Gastrocnemius medialis (tissue), 4 donors: Measurements from ENCODE around the gene WDR20. TPM values are rescaled to one million over a fixed set of nuclear protein-coding genes. Genes with fewer than 3 reads are reported as not detected.

Source experiments
- ATAC-seq, 2 donors: fragments of 150-250 bp; one replicate each; pipeline ENCODE4 v1.9.1; 2016
- DNase-seq, 2 donors: peaks; one replicate each; pipeline ENCODE4 v3.0.0-alpha.2; 2019
- H3K27ac ChIP-seq, 4 donors: fragments of 200-600 bp; sonication (generic); 1 replicate in 1 of 4; 2 replicates in 3 of 4; pipeline ENCODE4 v1.5.1; 2016 to 2018; ENCODE audit warnings: mild to moderate bottlenecking in 2 of 4, moderate library complexity in 1 of 4
- H3K27me3 ChIP-seq, 3 donors: fragments of 200-600 bp; sonication (generic) in 2 of 3; 1 replicate in 1 of 3; 2 replicates in 2 of 3; pipeline versions ENCODE4 v1.5.1 to v1.6.0; 2016 to 2019; ENCODE audit warnings: mild to moderate bottlenecking in 1 of 3, moderate library complexity in 1 of 3
- H3K36me3 ChIP-seq, 2 donors: fragments of 200-600 bp; sonication (generic) in 1 of 2; one replicate each; pipeline ENCODE4 v1.5.1; 2017 to 2018
- H3K4me1 ChIP-seq, 2 donors: fragments of 200-600 bp; sonication (generic) in 1 of 2; one replicate each; pipeline ENCODE4 v1.5.1; 2016 to 2017; ENCODE audit warnings: mild to moderate bottlenecking in 2 of 2
- H3K4me3 ChIP-seq, 4 donors: fragments of 200-600 bp; sonication (generic) in 3 of 4; 1 replicate in 1 of 4; 2 replicates in 3 of 4; pipeline ENCODE4 v1.5.1; 2016 to 2019; ENCODE audit warnings: mild to moderate bottlenecking in 2 of 4
- H3K9me3 ChIP-seq, 3 donors: fragments of 200-600 bp; sonication (generic) in 2 of 3; 1 replicate in 1 of 3; 2 replicates in 2 of 3; pipeline ENCODE4 v1.5.1; 2016 to 2019
- POLR2A ChIP-seq, 2 donors: fragments of 450-650 bp; IDR thresholded peaks; one replicate each; pipeline ENCODE4 v1.6.1; 2017; ENCODE audit warnings: antibody characterized with exemption in 2 of 2, mild to moderate bottlenecking in 2 of 2, moderate library complexity in 2 of 2
- in situ Hi-C, 4 donors: fragments of 200-750 bp; cut with MboI; loops; one replicate each; pipeline versions ENCODE4 v1.15.0 to v1.8.0; 2017; ENCODE audit warnings: low sequenced_read_pairs in 4 of 4
- intact Hi-C: fragments of 100-400 bp; cut with DNase I; formaldehyde crosslinking; loops from one replicate; pipeline ENCODE4 v1.15.1; 2023; ENCODE audit warnings: low total_unique reads
- total RNA-seq, 4 donors: library from RNA; depleted of rRNA; stranded (reverse); fragments of >200 nt; gene quantifications; one replicate each; pipeline versions ENCODE4 v1.1.0 to v1.2.3, GENCODE V29; 2016
- TF ChIP-seq, protein P1 (sequence below), 5 experiments: fragments of 450-650 bp in 3 of 5; fragments of 200-600 bp in 2 of 5; sonication (generic) in 2 of 5; IDR thresholded peaks in 4 of 5; conservative IDR thresholded peaks in 1 of 5; 1 replicate in 4 of 5; 2 replicates in 1 of 5; pipeline ENCODE4 v1.5.1; 2016 to 2019; ENCODE audit warnings: antibody characterized with exemption in 5 of 5, mild to moderate bottlenecking in 3 of 5, moderate library complexity in 3 of 5

WDR20 gene
- total RNA-seq, 4 donors from 2014 or later = 18.1 to 49.7 (median 21.0) TPM

GRCh38 chr14:102117852-102118251 is 21.8 kb upstream of the WDR20 start:
- Histone ChIP-seq H3K27me3 (no peaks in the 10 kb centered on the region), H3K27ac (no peak overlapping the region), H3K4me1 (no peaks in the 10 kb centered on the region), H3K9me3 (no peaks in the 10 kb centered on the region), H3K36me3 (no peaks in the 10 kb centered on the region), H3K4me3 (no peak overlapping the region)
- TF ChIP-seq, protein P1, sequence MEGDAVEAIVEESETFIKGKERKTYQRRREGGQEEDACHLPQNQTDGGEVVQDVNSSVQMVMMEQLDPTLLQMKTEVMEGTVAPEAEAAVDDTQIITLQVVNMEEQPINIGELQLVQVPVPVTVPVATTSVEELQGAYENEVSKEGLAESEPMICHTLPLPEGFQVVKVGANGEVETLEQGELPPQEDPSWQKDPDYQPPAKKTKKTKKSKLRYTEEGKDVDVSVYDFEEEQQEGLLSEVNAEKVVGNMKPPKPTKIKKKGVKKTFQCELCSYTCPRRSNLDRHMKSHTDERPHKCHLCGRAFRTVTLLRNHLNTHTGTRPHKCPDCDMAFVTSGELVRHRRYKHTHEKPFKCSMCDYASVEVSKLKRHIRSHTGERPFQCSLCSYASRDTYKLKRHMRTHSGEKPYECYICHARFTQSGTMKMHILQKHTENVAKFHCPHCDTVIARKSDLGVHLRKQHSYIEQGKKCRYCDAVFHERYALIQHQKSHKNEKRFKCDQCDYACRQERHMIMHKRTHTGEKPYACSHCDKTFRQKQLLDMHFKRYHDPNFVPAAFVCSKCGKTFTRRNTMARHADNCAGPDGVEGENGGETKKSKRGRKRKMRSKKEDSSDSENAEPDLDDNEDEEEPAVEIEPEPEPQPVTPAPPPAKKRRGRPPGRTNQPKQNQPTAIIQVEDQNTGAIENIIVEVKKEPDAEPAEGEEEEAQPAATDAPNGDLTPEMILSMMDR (IDR thresholded peaks at IDR 0.05 in 4 of 5, conservative IDR thresholded peaks at IDR 0.05 in 1 of 5) = no peak
- TF ChIP-seq POLR2A (IDR thresholded peaks at IDR 0.05) = no peak
- in situ Hi-C loops = no loop called here
- no peak for DNase-seq
- no peak for ATAC-seq
- intact Hi-C loops = no loop called here

DNA sequence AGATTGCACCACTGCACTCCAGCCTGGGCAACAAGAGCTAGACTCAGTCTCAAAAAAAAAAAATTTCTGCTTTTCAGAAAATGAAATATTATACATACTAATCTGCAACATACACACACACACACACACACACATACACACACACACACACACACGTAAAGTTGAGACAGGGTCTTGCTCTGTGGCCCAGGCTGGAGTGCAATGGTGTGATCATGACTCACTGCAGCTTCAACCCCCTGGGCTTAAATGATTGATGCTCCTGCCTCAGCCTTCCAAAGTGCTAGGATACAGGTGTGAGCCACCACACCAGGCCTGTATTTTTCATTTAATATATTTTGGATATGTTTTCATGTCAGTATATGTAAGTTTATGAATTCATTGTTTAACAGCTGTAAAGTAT is 18.8 kb upstream of the WDR20 start:
- Histone ChIP-seq H3K27ac (no peak overlapping the region), H3K4me3 (no peak overlapping the region), H3K9me3 (no peaks in the 10 kb centered on the region), H3K4me1 (no peaks in the 10 kb centered on the region), H3K27me3 (no peaks in the 10 kb centered on the region), H3K36me3 (no peaks in the 10 kb centered on the region)
- no peak for TF ChIP-seq POLR2A (IDR thresholded peaks at IDR 0.05)
- TF ChIP-seq, protein P1 (IDR thresholded peaks at IDR 0.05 in 4 of 5, conservative IDR thresholded peaks at IDR 0.05 in 1 of 5) = no peak
- intact Hi-C loops (no loop called here), in situ Hi-C loops (no loop called here)
- ATAC-seq (no peak), DNase-seq (no peak)

GRCh38 chr14:102121567-102121966 is 18.1 kb upstream of the WDR20 start:
- no peak for DNase-seq
- in situ Hi-C loops = no loop called here
- Histone ChIP-seq H3K4me3 (no peak overlapping the region), H3K27me3 (no peaks in the 10 kb centered on the region), H3K4me1 (no peaks in the 10 kb centered on the region), H3K36me3 (no peaks in the 10 kb centered on the region), H3K27ac (no peak overlapping the region), H3K9me3 (no peaks in the 10 kb centered on the region)
- no peak for ATAC-seq
- TF ChIP-seq POLR2A (IDR thresholded peaks at IDR 0.05) = no peak
- TF ChIP-seq, protein P1 (IDR thresholded peaks at IDR 0.05 in 4 of 5, conservative IDR thresholded peaks at IDR 0.05 in 1 of 5) = no peak
- intact Hi-C loops = no loop called here

DNA sequence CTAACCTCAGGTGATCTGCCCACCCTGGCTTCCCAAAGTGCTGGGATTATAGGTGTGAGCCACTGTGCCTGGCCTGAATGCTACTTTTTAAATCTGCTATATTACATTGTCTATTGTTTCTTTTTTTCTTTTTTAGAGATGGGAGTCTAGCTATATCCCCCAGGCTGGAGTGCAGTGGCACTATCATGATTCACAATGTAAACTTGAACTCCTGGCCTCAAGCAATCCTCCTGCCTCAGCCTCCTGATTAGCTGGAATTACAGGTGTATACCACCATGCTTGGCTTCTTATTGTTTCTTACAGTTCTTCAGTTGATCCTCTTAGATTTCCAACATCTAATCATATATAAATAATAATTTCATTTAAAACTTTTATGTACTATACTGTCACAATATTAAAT is 15.3 kb upstream of the WDR20 start:
- Histone ChIP-seq H3K4me1 (no peaks in the 10 kb centered on the region), H3K27me3 (no peaks in the 10 kb centered on the region), H3K9me3 (no peaks in the 10 kb centered on the region), H3K36me3 (no peaks in the 10 kb centered on the region), H3K27ac (no peak overlapping the region), H3K4me3 (no peak overlapping the region)
- no peak for ATAC-seq
- in situ Hi-C loops (no loop called here), intact Hi-C loops (no loop called here)
- no peak for DNase-seq
- TF ChIP-seq POLR2A (IDR thresholded peaks at IDR 0.05) = no peak
- TF ChIP-seq, protein P1 (IDR thresholded peaks at IDR 0.05 in 4 of 5, conservative IDR thresholded peaks at IDR 0.05 in 1 of 5) = no peak

DNA sequence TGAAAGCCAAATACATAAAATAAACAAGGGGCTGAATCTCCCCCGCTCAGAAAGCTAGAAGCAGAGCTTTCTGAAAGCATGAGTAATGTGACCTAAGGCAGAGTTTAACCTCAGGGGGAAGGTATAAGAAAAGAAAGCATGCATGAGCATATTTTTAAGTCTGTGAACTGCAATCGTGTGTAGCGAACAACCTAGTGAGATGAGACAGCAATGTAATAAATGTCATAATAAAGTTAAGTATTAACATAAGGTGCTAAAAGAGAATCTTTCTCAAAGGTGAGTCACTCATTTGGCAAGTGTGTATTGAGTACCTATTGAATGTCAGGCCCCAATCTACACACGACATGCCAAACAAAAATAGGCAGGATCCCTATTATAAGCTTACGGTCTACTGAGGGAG is 14.2 kb upstream of the WDR20 start:
- Histone ChIP-seq H3K36me3 (no peaks in the 10 kb centered on the region), H3K27me3 (no peaks in the 10 kb centered on the region), H3K9me3 (no peaks in the 10 kb centered on the region), H3K4me1 (no peaks in the 10 kb centered on the region), H3K27ac (no peak overlapping the region), H3K4me3 (no peak overlapping the region)
- no peak for TF ChIP-seq POLR2A (IDR thresholded peaks at IDR 0.05)
- TF ChIP-seq, protein P1 (IDR thresholded peaks at IDR 0.05 in 4 of 5, conservative IDR thresholded peaks at IDR 0.05 in 1 of 5) = no peak
- ATAC-seq = no peak
- intact Hi-C loops = no loop called here
- in situ Hi-C loops = loop anchor here in 1 of 4 donors (25.0 kb wide), 1 partner anchor 187 kb away; the partner anchor contains the start of genes MOK and ZNF839
- no peak for DNase-seq
